B cell (primary cell): ENCODE results near the gene ACAP1. TPM values are rescaled to one million over a fixed set of nuclear protein-coding genes. Genes with fewer than 3 reads are reported as not detected.

ENCODE experiments used
- ATAC-seq: fragments of 200-7000 bp; cut with Tn5 transposase; one replicate; pipeline ENCODE4 v1.10.0; 2021; ENCODE audit warnings: low read depth, mild to moderate bottlenecking, moderate number of reproducible peaks, moderate library complexity
- CTCF ChIA-PET: fragments of 350-600 bp; sonication (Branson Sonifier 250); formaldehyde crosslinking; loops from one replicate; lab custom pipeline; 2021; ENCODE audit warnings: antibody characterized with exemption, inconsistent platforms; lab: Charles Lee
- POLR2A ChIA-PET: fragments of 350-600 bp; sonication (Branson Sonifier 250); formaldehyde crosslinking; loops from one replicate; lab custom pipeline; 2021; ENCODE audit warnings: antibody characterized with exemption; lab: Charles Lee
- DNase-seq: peaks from one replicate; pipeline ENCODE4 v3.0.0; 2013
- H2AFZ ChIP-seq: 2 replicates; pipeline ENCODE4 v1.6.1; 2012; ENCODE audit warnings: mild to moderate bottlenecking, low read depth, low read length; ENCODE audit not compliant: insufficient read depth, poor library complexity, severe bottlenecking
- H3K27ac ChIP-seq, 2 donors: 1 replicate in 1 of 2; 2 replicates in 1 of 2; pipeline ENCODE4 v1.5.1; 2012 to 2013; ENCODE audit warnings: low read length in 2 of 2, mild to moderate bottlenecking in 2 of 2, moderate library complexity in 1 of 2
- H3K27me3 ChIP-seq, 4 experiments: fragments of 200-600 bp in 1 of 4; sonication (generic) in 1 of 4; replicated peaks in 1 of 4; 1 replicate in 2 of 4; 2 replicates in 2 of 4; pipeline versions ENCODE4 v1.6.1 to v1.7.0; 2013 to 2016; ENCODE audit warnings: low read length in 3 of 4, mild to moderate bottlenecking in 2 of 4, mixed read lengths in 1 of 4, moderate library complexity in 1 of 4; ENCODE audit not compliant: insufficient read depth in 4 of 4, control insufficient read depth in 3 of 4; ENCODE audit errors: control extremely low read depth in 1 of 4
- H3K36me3 ChIP-seq, 2 experiments: replicated peaks in 1 of 2; 1 replicate in 1 of 2; 2 replicates in 1 of 2; pipeline versions ENCODE4 v1.6.1 to v1.7.1; 2013; ENCODE audit warnings: low read length in 1 of 2; ENCODE audit not compliant: insufficient read depth in 2 of 2, control insufficient read depth in 1 of 2; ENCODE audit errors: control extremely low read depth in 1 of 2, extremely low read depth in 1 of 2
- H3K4me1 ChIP-seq, 2 donors: fragments of 200-600 bp in 1 of 2; sonication (generic) in 1 of 2; 1 replicate in 1 of 2; 2 replicates in 1 of 2; pipeline versions ENCODE4 v1.5.1 to v1.6.1; 2013 to 2017; ENCODE audit warnings: low read length in 2 of 2; ENCODE audit not compliant: control insufficient read depth in 2 of 2, insufficient read depth in 2 of 2
- H3K4me2 ChIP-seq: replicated peaks from 2 replicates; pipeline ENCODE3; 2012; ENCODE audit warnings: mild to moderate bottlenecking, low read depth, low read length; ENCODE audit not compliant: poor library complexity, severe bottlenecking
- H3K4me3 ChIP-seq, 5 experiments: fragments of 200-600 bp in 1 of 5; sonication (generic) in 1 of 5; 1 replicate in 3 of 5; 2 replicates in 2 of 5; pipeline versions ENCODE4 v1.5.1 to v1.7.0; 2011 to 2016; ENCODE audit warnings: low read length in 4 of 5, mild to moderate bottlenecking in 4 of 5, low read depth in 2 of 5, control low read depth in 1 of 5, moderate library complexity in 1 of 5; ENCODE audit not compliant: insufficient read depth in 1 of 5; ENCODE audit errors: control extremely low read depth in 1 of 5, extremely low read depth in 1 of 5
- H3K79me2 ChIP-seq: fragments of 200-600 bp; sonication (generic); one replicate; pipeline ENCODE4 v1.6.0; 2016; ENCODE audit warnings: low read length; ENCODE audit not compliant: control insufficient read depth, insufficient read depth
- H3K9ac ChIP-seq: fragments of 200-600 bp; sonication (generic); 2 replicates; pipeline ENCODE4 v1.6.1; 2017; ENCODE audit warnings: mild to moderate bottlenecking, low read length, moderate library complexity
- H3K9me3 ChIP-seq, 3 donors: one replicate each; pipeline versions ENCODE4 v1.6.1 to v1.7.1; 2013; ENCODE audit warnings: low read length in 2 of 3; ENCODE audit not compliant: control insufficient read depth in 2 of 3, insufficient read depth in 1 of 3; ENCODE audit errors: control extremely low read depth in 1 of 3
- H4K20me1 ChIP-seq: 2 replicates; pipeline ENCODE4 v1.6.0; 2012; ENCODE audit warnings: mild to moderate bottlenecking, low read length; ENCODE audit not compliant: insufficient read depth, control insufficient read depth, poor library complexity, severe bottlenecking
- H3K27ac Mint-ChIP-seq: one replicate; pipeline ENCODE4 v1.8.0; 2021; ENCODE audit warnings: mixed read lengths
- H3K27me3 Mint-ChIP-seq: one replicate; pipeline ENCODE4 v1.8.0; 2021; ENCODE audit warnings: mixed read lengths
- H3K4me1 Mint-ChIP-seq: one replicate; pipeline ENCODE4 v1.8.0; 2021; ENCODE audit warnings: mixed read lengths
- H3K4me3 Mint-ChIP-seq: one replicate; pipeline ENCODE4 v1.8.0; 2021; ENCODE audit warnings: mixed read lengths
- H3K9me3 Mint-ChIP-seq: one replicate; pipeline ENCODE4 v1.8.0; 2022; ENCODE audit warnings: mixed read lengths; ENCODE audit not compliant: insufficient read depth
- EZH2 ChIP-seq: IDR thresholded peaks from 2 replicates; pipeline ENCODE4 v1.6.1; 2012; ENCODE audit warnings: borderline replicate concordance, low read depth, mild to moderate bottlenecking, moderate library complexity, low read length; ENCODE audit not compliant: insufficient read depth, poor library complexity, severe bottlenecking
- WGBS: methylation state at CpG from one replicate; pipeline ENCODE4 v1.1.5; 2013; ENCODE audit warnings: missing lambda C conversion rate; ENCODE audit not compliant: insufficient coverage; 5-methylcytosine and 5-hydroxymethylcytosine counted together
- intact Hi-C: fragments of 100-400 bp; cut with micrococcal nuclease; formaldehyde crosslinking; loops from one replicate; pipeline ENCODE4 v1.10.0; 2022
- polyA plus RNA-seq: library from polyadenylated mRNA; depleted of rRNA; stranded (reverse); fragments of >200 nt; gene quantifications from 2 replicates; pipeline ENCODE4 v1.2.3, GENCODE V29; 2012
- total RNA-seq, 2 donors: library from RNA; stranded (reverse); fragments of 120-200 nt in 1 of 2; gene quantifications; 1 replicate in 1 of 2; 2 replicates in 1 of 2; pipeline versions ENCODE4 v1.2.3 to v1.2.4, GENCODE V29; 2013 to 2022
- TF ChIP-seq, protein P1 (sequence below): fragments of 200-600 bp; IDR thresholded peaks from one replicate; pipeline ENCODE4 v1.8.0; 2022; ENCODE audit warnings: antibody characterized with exemption, mild to moderate bottlenecking

Gene ACAP1
- total and polyA plus RNA-seq, 2 donors (not counting 1 experiment from before 2014, with no cell fraction given): 392 to 412 TPM

DNA sequence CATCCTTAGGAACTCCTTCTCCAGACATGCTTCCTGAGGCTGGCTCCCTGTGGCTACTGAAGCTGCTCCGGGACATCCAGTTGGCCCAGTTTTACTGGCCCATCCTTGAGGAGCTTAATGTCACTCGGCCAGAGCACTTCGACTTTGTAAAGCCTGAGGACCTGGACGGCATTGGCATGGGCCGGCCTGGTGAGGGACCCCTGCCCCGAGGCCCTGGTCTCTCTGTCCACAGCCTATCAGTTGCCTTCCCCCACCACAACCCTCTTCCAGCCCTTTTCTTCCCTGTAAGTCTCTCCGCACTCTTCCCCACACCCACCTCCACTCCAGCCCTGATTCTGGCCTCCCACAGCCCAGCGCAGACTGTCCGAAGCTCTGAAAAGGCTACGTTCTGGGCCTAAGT, 46.6 kb downstream of the ACAP1 start:
- H3K27ac Mint-ChIP-seq: no peak overlapping the region

DNA sequence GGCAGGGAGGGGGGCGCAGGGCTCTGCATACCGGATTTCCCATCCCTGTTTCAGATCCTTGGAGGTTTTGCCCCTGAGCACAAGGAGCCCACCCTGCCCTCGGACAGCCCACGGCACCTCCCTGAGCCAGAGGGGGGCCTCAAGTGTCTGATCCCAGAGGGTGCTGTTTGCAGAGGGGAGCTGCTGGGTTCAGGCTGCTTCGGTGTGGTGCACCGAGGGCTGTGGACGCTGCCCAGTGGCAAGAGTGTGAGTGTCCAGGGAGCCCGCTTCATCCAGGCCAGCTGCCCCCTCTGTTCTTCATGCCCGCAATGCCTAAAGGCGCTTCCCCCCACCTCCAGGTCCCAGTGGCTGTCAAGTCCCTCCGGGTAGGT, 47.0 kb downstream of the ACAP1 start:
- Histone ChIP-seq H3K9ac (peak overlapping the region; percentile 79), H3K27me3 (peaks cover 0 to 43% (median 14%) of the 10 kb centered on the region in 4 experiments), H3K4me2 (peak overlapping the region; percentile 88), H2AFZ (peak overlapping the region; percentile 94), H3K9me3 (peaks cover 2 to 19% (median 2%) of the 10 kb centered on the region in 3 donors), H3K4me3 (peak overlapping the region in 4 of 5 experiments; percentile 70 to 78 (median 76)), H3K79me2 (no peaks in the 10 kb centered on the region), H3K4me1 (peaks cover 19% of the 10 kb centered on the region in 2 donors), H3K36me3 (no peaks in the 10 kb centered on the region), H3K27ac (no peak overlapping the region), H4K20me1 (no peaks in the 10 kb centered on the region)
- ChIA-PET POLR2A (interaction anchor here (0.5 to 0.8 kb wide), 2 partner anchors 303 to 864 kb away, joined by 3 to 4 read pairs; partner anchors contain the start of gene CTC1), CTCF (interaction anchor here (1.4 to 1.7 kb wide), 2 partner anchors 19 to 53 kb away, joined by 4 read pairs; no protein-coding TSS in a partner anchor)
- H3K27me3 Mint-ChIP-seq: peaks cover 32% of the 10 kb centered on the region
- ATAC-seq (no peak), DNase-seq (no peak)
- TF ChIP-seq, protein P1, sequence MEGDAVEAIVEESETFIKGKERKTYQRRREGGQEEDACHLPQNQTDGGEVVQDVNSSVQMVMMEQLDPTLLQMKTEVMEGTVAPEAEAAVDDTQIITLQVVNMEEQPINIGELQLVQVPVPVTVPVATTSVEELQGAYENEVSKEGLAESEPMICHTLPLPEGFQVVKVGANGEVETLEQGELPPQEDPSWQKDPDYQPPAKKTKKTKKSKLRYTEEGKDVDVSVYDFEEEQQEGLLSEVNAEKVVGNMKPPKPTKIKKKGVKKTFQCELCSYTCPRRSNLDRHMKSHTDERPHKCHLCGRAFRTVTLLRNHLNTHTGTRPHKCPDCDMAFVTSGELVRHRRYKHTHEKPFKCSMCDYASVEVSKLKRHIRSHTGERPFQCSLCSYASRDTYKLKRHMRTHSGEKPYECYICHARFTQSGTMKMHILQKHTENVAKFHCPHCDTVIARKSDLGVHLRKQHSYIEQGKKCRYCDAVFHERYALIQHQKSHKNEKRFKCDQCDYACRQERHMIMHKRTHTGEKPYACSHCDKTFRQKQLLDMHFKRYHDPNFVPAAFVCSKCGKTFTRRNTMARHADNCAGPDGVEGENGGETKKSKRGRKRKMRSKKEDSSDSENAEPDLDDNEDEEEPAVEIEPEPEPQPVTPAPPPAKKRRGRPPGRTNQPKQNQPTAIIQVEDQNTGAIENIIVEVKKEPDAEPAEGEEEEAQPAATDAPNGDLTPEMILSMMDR: no peak
- no peak for TF ChIP-seq EZH2
- no peaks in the 10 kb centered on the region for H3K9me3 Mint-ChIP-seq
- peaks cover 14% of the 10 kb centered on the region for H3K4me1 Mint-ChIP-seq
- H3K4me3 Mint-ChIP-seq: peak overlapping the region; percentile 89
- no peak overlapping the region for H3K27ac Mint-ChIP-seq
- 93% methylated on average over 11 of the region's 11 CpGs for WGBS
- intact Hi-C loops: no loop called here

More for the DNA sequence above, 46.6 kb downstream of the ACAP1 start:
- TF ChIP-seq, protein P1: no peak
- no peak for TF ChIP-seq EZH2
- DNase-seq (peak; percentile 10), ATAC-seq (no peak)
- H3K9ac ChIP-seq: no peak overlapping the region
- H3K4me1 ChIP-seq: peaks cover 19% of the 10 kb centered on the region in 2 donors
- H3K36me3 ChIP-seq: no peaks in the 10 kb centered on the region
- peaks cover 2 to 19% (median 2%) of the 10 kb centered on the region in 3 donors for H3K9me3 ChIP-seq
- WGBS: 97% methylated on average over 10 of the region's 10 CpGs
- H3K9me3 Mint-ChIP-seq: no peaks in the 10 kb centered on the region
- peaks cover 32% of the 10 kb centered on the region for H3K27me3 Mint-ChIP-seq
- intact Hi-C loops: no loop called here
- peak overlapping the region; percentile 26 for H3K4me3 Mint-ChIP-seq
- H3K27me3 ChIP-seq: peaks cover 0 to 43% (median 14%) of the 10 kb centered on the region in 4 experiments
- no peak overlapping the region for H3K27ac ChIP-seq
- CTCF ChIA-PET: interaction anchor here (0.6 to 1.7 kb wide), 2 partner anchors 54 to 70 kb away, joined by 4 read pairs; no protein-coding TSS in a partner anchor
- no peaks in the 10 kb centered on the region for H3K79me2 ChIP-seq
- peaks cover 14% of the 10 kb centered on the region for H3K4me1 Mint-ChIP-seq
- no peak overlapping the region for H2AFZ ChIP-seq
- POLR2A ChIA-PET: no interaction called here
- no peaks in the 10 kb centered on the region for H4K20me1 ChIP-seq
- no peak overlapping the region for H3K4me3 ChIP-seq
- H3K4me2 ChIP-seq: no peak overlapping the region
